Upper lobe of left lung (tissue), 6 donors: ENCODE results near the gene VAPB. TPM values are rescaled to one million over a fixed set of nuclear protein-coding genes. Genes with fewer than 3 reads are reported as not detected.
"Not testable (repeated sequence)": the region's sequence is repeated elsewhere in the genome, so short reads cannot be mapped to it uniquely, and the experiment has no call there.

ENCODE experiments used
- ATAC-seq, 2 donors: fragments of 200-7000 bp; cut with Tn5 transposase; one replicate each; pipeline ENCODE4 v1.9.1; 2022; ENCODE audit warnings: mild to moderate bottlenecking in 2 of 2, moderate library complexity in 2 of 2; ENCODE audit not compliant: low FRiP score in 2 of 2
- DNase-seq, 2 donors: peaks; one replicate each; pipeline ENCODE4 v3.0.0-alpha.2; 2019 to 2020
- H3K27ac ChIP-seq, 4 donors: fragments of 200-600 bp; sonication (generic); one replicate each; pipeline ENCODE4 v1.5.1; 2016 to 2019
- H3K27me3 ChIP-seq, 4 donors: fragments of 200-600 bp; sonication (generic); one replicate each; pipeline ENCODE4 v1.5.1; 2017 to 2019
- H3K36me3 ChIP-seq, 4 donors: fragments of 200-600 bp; sonication (generic); one replicate each; pipeline ENCODE4 v1.5.1; 2016 to 2019
- H3K4me1 ChIP-seq, 4 donors: fragments of 200-600 bp; sonication (generic); one replicate each; pipeline ENCODE4 v1.5.1; 2018 to 2019
- H3K4me3 ChIP-seq, 4 donors: fragments of 200-600 bp; sonication (generic); one replicate each; pipeline ENCODE4 v1.5.1; 2017 to 2019; ENCODE audit warnings: mild to moderate bottlenecking in 2 of 4, moderate library complexity in 1 of 4
- H3K9me3 ChIP-seq, 4 donors: fragments of 200-600 bp; sonication (generic); one replicate each; pipeline ENCODE4 v1.5.1; 2018 to 2019
- CTCF ChIP-seq, 6 experiments: fragments of 450-650 bp in 4 of 6; fragments of 200-600 bp in 2 of 6; sonication (generic) in 2 of 6; IDR thresholded peaks; one replicate each; pipeline ENCODE4 v1.5.1; 2016 to 2019; ENCODE audit warnings: antibody characterized with exemption in 6 of 6
- EP300 ChIP-seq, 4 donors: sonication (generic); formaldehyde crosslinking; IDR thresholded peaks; one replicate each; pipeline ENCODE4 v1.5.1; 2017; ENCODE audit warnings: antibody characterized with exemption in 4 of 4, control low read depth in 2 of 4
- POLR2A ChIP-seq, 4 donors: fragments of 450-650 bp; IDR thresholded peaks; one replicate each; pipeline ENCODE4 v1.5.1; 2016 to 2017; ENCODE audit warnings: antibody characterized with exemption in 4 of 4, mild to moderate bottlenecking in 2 of 4
- POLR2AphosphoS5 ChIP-seq, 2 donors: sonication (generic); formaldehyde crosslinking; IDR thresholded peaks; one replicate each; pipeline ENCODE4 v1.5.1; 2017; ENCODE audit warnings: antibody characterized with exemption in 2 of 2
- WGBS, 2 donors: methylation state at CpG; one replicate each; pipeline ENCODE4 v1.1.5; 2017 to 2018; 5-methylcytosine and 5-hydroxymethylcytosine counted together
- total RNA-seq, 6 donors: library from RNA; depleted of rRNA in 4 of 6; stranded (reverse); fragments of >200 nt in 4 of 6; gene quantifications; one replicate each; pipeline versions ENCODE4 v1.1.0 to v1.2.1, GENCODE V29; 2016 to 2021
- donor health status: DM: no; HTN: no; CAD: no; lungs with moderate emphysema.
- donor health status: DM: no; HTN: yes; CAD: no; lungs with severe emphysema.

The VAPB gene
- total RNA-seq, 6 donors from 2014 or later = 13.8 to 48.2 (median 33.7) TPM

GRCh38 chr20:58407201-58407873, 18.3 kb downstream of the VAPB start:
- peak overlapping the region in 2 of 4 donors; percentile 58 to 72 for H3K27ac ChIP-seq

GRCh38 chr20:58407966-58408557, 19.0 kb downstream of the VAPB start:
- no peaks in the 10 kb centered on the region for H3K9me3 ChIP-seq
- no peaks in the 10 kb centered on the region for H3K27me3 ChIP-seq
- DNase-seq (no peak), ATAC-seq (no peak)
- H3K4me1 ChIP-seq = peaks cover 13 to 46% (median 24%) of the 10 kb centered on the region in 4 donors
- 50 to 53% methylated on average over 2 of the region's 2 CpGs for WGBS, 2 donors
- H3K36me3 ChIP-seq = no peaks in the 10 kb centered on the region
- TF ChIP-seq POLR2AphosphoS5 (IDR thresholded peaks at IDR 0.05) = no peak
- no peak for TF ChIP-seq EP300 (IDR thresholded peaks at IDR 0.05)
- TF ChIP-seq POLR2A (IDR thresholded peaks at IDR 0.05) = no peak
- TF ChIP-seq CTCF (IDR thresholded peaks at IDR 0.05) = no peak
- peak overlapping the region in 3 of 4 donors; percentile 0 to 72 (median 58) for H3K27ac ChIP-seq
- H3K4me3 ChIP-seq = no peak overlapping the region

More at GRCh38 chr20:58407201-58407873, 18.3 kb downstream of the VAPB start:
- Histone ChIP-seq H3K9me3 (no peaks in the 10 kb centered on the region), H3K36me3 (no peaks in the 10 kb centered on the region), H3K27me3 (no peaks in the 10 kb centered on the region), H3K4me3 (no peak overlapping the region), H3K4me1 (peaks cover 13 to 46% (median 24%) of the 10 kb centered on the region in 4 donors)
- 38 to 47% methylated on average over 4 of the region's 4 CpGs for WGBS, 2 donors
- peak in 1 of 2 donors; percentile 53 for ATAC-seq
- TF ChIP-seq POLR2AphosphoS5 (IDR thresholded peaks at IDR 0.05) = no peak
- TF ChIP-seq POLR2A (IDR thresholded peaks at IDR 0.05) = no peak
- no peak for TF ChIP-seq EP300 (IDR thresholded peaks at IDR 0.05)
- no peak for TF ChIP-seq CTCF (IDR thresholded peaks at IDR 0.05)
- DNase-seq = no peak

- no peaks in the 10 kb centered on the region for H3K36me3 ChIP-seq
- H3K9me3 ChIP-seq = no peaks in the 10 kb centered on the region
- peak overlapping the region; percentile 0 to 72 (median 37) for H3K27ac ChIP-seq
- ATAC-seq (no peak), DNase-seq (no peak)
- WGBS, 2 donors = 34 to 38% methylated on average over 3 of the region's 3 CpGs
- TF ChIP-seq POLR2A (IDR thresholded peaks at IDR 0.05) = no peak
- no peak for TF ChIP-seq POLR2AphosphoS5 (IDR thresholded peaks at IDR 0.05)
- TF ChIP-seq EP300 (IDR thresholded peaks at IDR 0.05) = no peak
- no peak for TF ChIP-seq CTCF (IDR thresholded peaks at IDR 0.05)
- no peaks in the 10 kb centered on the region for H3K27me3 ChIP-seq
- H3K4me3 ChIP-seq = no peak overlapping the region
- peaks cover 13 to 45% (median 24%) of the 10 kb centered on the region in 4 donors for H3K4me1 ChIP-seq
These were observed 19.7 kb downstream of the VAPB start for GRCh38 chr20:58408603-58409246.

GRCh38 chr20:58414216-58414615, 25.2 kb downstream of the VAPB start:
- DNase-seq = peak in 1 of 2 donors; percentile 66
- H3K27me3 ChIP-seq, H3K9me3 ChIP-seq, H3K4me3 ChIP-seq, H3K27ac ChIP-seq, H3K36me3 ChIP-seq, ATAC-seq: not testable (repeated sequence)
- peaks cover 19 to 38% (median 28%) of the 10 kb centered on the region in 4 donors for H3K4me1 ChIP-seq
- WGBS, 2 donors = no CpG with 5 or more reads among the region's 35 CpGs

- ATAC-seq, H3K9me3 ChIP-seq, H3K27ac ChIP-seq, H3K27me3 ChIP-seq, H3K4me3 ChIP-seq: not testable (repeated sequence)
- DNase-seq = peak in 1 of 2 donors; percentile 83
- 97 to 99% methylated on average over 10 to 24 of the region's 26 CpGs for WGBS, 2 donors
- H3K4me1 ChIP-seq = peaks cover 15 to 34% (median 23%) of the 10 kb centered on the region in 4 donors
- peaks cover 0 to 14% (median 1%) of the 10 kb centered on the region in 4 donors for H3K36me3 ChIP-seq
These were observed 25.8 kb downstream of the VAPB start for GRCh38 chr20:58414786-58415185.
